ENCODE results near the gene TMEFF2.

TMEFF2 gene

GRCh38 chr2:192203876-192204275 lies 9.1 kb upstream of the TMEFF2 start:
- Histone ChIP-seq H3K27ac (ENCODE audit: low read length) (no peak overlapping the region), H3K4me1 (ENCODE audit: insufficient read depth, low read length) (no peaks in the 10 kb centered on the region), H3K4me3 (ENCODE audit: low read length) (no peak overlapping the region), H3K36me3 (ENCODE audit: insufficient read depth, low read depth, low read length) (no peaks in the 10 kb centered on the region), H3K27me3 (ENCODE audit: insufficient read depth, low read length) (no peaks in the 10 kb centered on the region), H3K9me3 (ENCODE audit: insufficient read depth, low read depth, low read length) (no peaks in the 10 kb centered on the region), H3K9ac (ENCODE audit: low read depth, low read length) (no peak overlapping the region)

- Histone ChIP-seq H3K9ac (ENCODE audit: low read depth, low read length) (no peak overlapping the region), H3K9me3 (ENCODE audit: insufficient read depth, low read depth, low read length) (no peaks in the 10 kb centered on the region), H3K27ac (ENCODE audit: low read length) (no peak overlapping the region), H3K36me3 (ENCODE audit: insufficient read depth, low read depth, low read length) (no peaks in the 10 kb centered on the region), H3K4me1 (ENCODE audit: insufficient read depth, low read length) (no peaks in the 10 kb centered on the region), H3K4me3 (ENCODE audit: low read length) (no peak overlapping the region), H3K27me3 (ENCODE audit: insufficient read depth, low read length) (peaks cover 13% of the 10 kb centered on the region)
These were observed 7.6 kb upstream of the TMEFF2 start for GRCh38 chr2:192202373-192202772.

- no peaks in the 10 kb centered on the region for H3K36me3 ChIP-seq (ENCODE audit: insufficient read depth, low read depth, low read length)
- H3K9me3 ChIP-seq (ENCODE audit: insufficient read depth, low read depth, low read length), result no peaks in the 10 kb centered on the region
- H3K4me1 ChIP-seq (ENCODE audit: insufficient read depth, low read length), result no peaks in the 10 kb centered on the region; the same call in 1 of the 2 replicates
- no peak overlapping the region for H3K27ac ChIP-seq (ENCODE audit: low read length)
- H3K27me3 ChIP-seq (ENCODE audit: insufficient read depth, low read length), result peaks cover 26% of the 10 kb centered on the region
- H3K9ac ChIP-seq (ENCODE audit: low read depth, low read length), result no peak overlapping the region
- H3K4me3 ChIP-seq (ENCODE audit: low read length), result no peak overlapping the region
These were observed 6.4 kb upstream of the TMEFF2 start for GRCh38 chr2:192201116-192201515.

GRCh38 chr2:192197357-192197756 lies 2.6 kb upstream of the TMEFF2 start:
- peaks cover 57% of the 10 kb centered on the region for H3K27me3 ChIP-seq (ENCODE audit: insufficient read depth, low read length)
- no peak overlapping the region for H3K9ac ChIP-seq (ENCODE audit: low read depth, low read length)
- H3K4me3 ChIP-seq (ENCODE audit: low read length), result no peak overlapping the region
- H3K4me1 ChIP-seq (ENCODE audit: insufficient read depth, low read length), result peaks cover 4% of the 10 kb centered on the region; the same call in 1 of the 2 replicates
- H3K27ac ChIP-seq (ENCODE audit: low read length), result no peak overlapping the region
- no peaks in the 10 kb centered on the region for H3K36me3 ChIP-seq (ENCODE audit: insufficient read depth, low read depth, low read length)
- no peaks in the 10 kb centered on the region for H3K9me3 ChIP-seq (ENCODE audit: insufficient read depth, low read depth, low read length)

- H3K9me3 ChIP-seq (ENCODE audit: insufficient read depth, low read depth, low read length), result no peaks in the 10 kb centered on the region
- peaks cover 4% of the 10 kb centered on the region; the same call in 1 of the 2 replicates for H3K4me1 ChIP-seq (ENCODE audit: insufficient read depth, low read length)
- H3K36me3 ChIP-seq (ENCODE audit: insufficient read depth, low read depth, low read length), result no peaks in the 10 kb centered on the region
- H3K9ac ChIP-seq (ENCODE audit: low read depth, low read length), result no peak overlapping the region; the same call in 1 of the 2 replicates
- peaks cover 65% of the 10 kb centered on the region for H3K27me3 ChIP-seq (ENCODE audit: insufficient read depth, low read length)
- H3K27ac ChIP-seq (ENCODE audit: low read length), result no peak overlapping the region
- peak overlapping the region; percentile 82 for H3K4me3 ChIP-seq (ENCODE audit: low read length)
These were observed 1.9 kb upstream of the TMEFF2 start for GRCh38 chr2:192196421-192197194.

- Histone ChIP-seq H3K27ac (ENCODE audit: low read length) (no peak overlapping the region), H3K4me3 (ENCODE audit: low read length) (peak overlapping the region; percentile 82)
These were observed 1.1 kb upstream of the TMEFF2 start for GRCh38 chr2:192195548-192196418.

GRCh38 chr2:192194265-192194865 lies 368 bp downstream of the TMEFF2 start:
- Histone ChIP-seq H3K27me3 (ENCODE audit: insufficient read depth, low read length) (peaks cover 72% of the 10 kb centered on the region), H3K27ac (ENCODE audit: low read length) (no peak overlapping the region), H3K4me1 (ENCODE audit: insufficient read depth, low read length) (peaks cover 4% of the 10 kb centered on the region; the same call in 1 of the 2 replicates), H3K9me3 (ENCODE audit: insufficient read depth, low read depth, low read length) (no peaks in the 10 kb centered on the region), H3K9ac (ENCODE audit: low read depth, low read length) (no peak overlapping the region; the same call in 1 of the 2 replicates), H3K36me3 (ENCODE audit: insufficient read depth, low read depth, low read length) (no peaks in the 10 kb centered on the region), H3K4me3 (ENCODE audit: low read length) (peak overlapping the region; percentile 82)

More at GRCh38 chr2:192195548-192196418, 1.1 kb upstream of the TMEFF2 start:
- no peak overlapping the region; the same call in 1 of the 2 replicates for H3K9ac ChIP-seq (ENCODE audit: low read depth, low read length)
- H3K27me3 ChIP-seq (ENCODE audit: insufficient read depth, low read length), result peaks cover 72% of the 10 kb centered on the region
- peaks cover 4% of the 10 kb centered on the region; the same call in 1 of the 2 replicates for H3K4me1 ChIP-seq (ENCODE audit: insufficient read depth, low read length)
- no peaks in the 10 kb centered on the region for H3K36me3 ChIP-seq (ENCODE audit: insufficient read depth, low read depth, low read length)
- H3K9me3 ChIP-seq (ENCODE audit: insufficient read depth, low read depth, low read length), result no peaks in the 10 kb centered on the region

GRCh38 chr2:192190474-192190873 lies 4.3 kb downstream of the TMEFF2 start:
- Histone ChIP-seq H3K27me3 (ENCODE audit: insufficient read depth, low read length) (peaks cover 40% of the 10 kb centered on the region), H3K27ac (ENCODE audit: low read length) (no peak overlapping the region), H3K36me3 (ENCODE audit: insufficient read depth, low read depth, low read length) (no peaks in the 10 kb centered on the region), H3K4me1 (ENCODE audit: insufficient read depth, low read length) (0 out of 2 replicates have a peak, but pooled peaks cover 4% of the 10 kb centered on the region), H3K9ac (ENCODE audit: low read depth, low read length) (no peak overlapping the region), H3K9me3 (ENCODE audit: insufficient read depth, low read depth, low read length) (no peaks in the 10 kb centered on the region), H3K4me3 (ENCODE audit: low read length) (no peak overlapping the region)

- no peak overlapping the region for H3K9ac ChIP-seq (ENCODE audit: low read depth, low read length)
- peaks cover 9% of the 10 kb centered on the region for H3K27me3 ChIP-seq (ENCODE audit: insufficient read depth, low read length)
- no peaks in the 10 kb centered on the region for H3K36me3 ChIP-seq (ENCODE audit: insufficient read depth, low read depth, low read length)
- H3K4me3 ChIP-seq (ENCODE audit: low read length), result no peak overlapping the region
- H3K4me1 ChIP-seq (ENCODE audit: insufficient read depth, low read length), result no peaks in the 10 kb centered on the region
- no peaks in the 10 kb centered on the region for H3K9me3 ChIP-seq (ENCODE audit: insufficient read depth, low read depth, low read length)
- no peak overlapping the region for H3K27ac ChIP-seq (ENCODE audit: low read length)
These were observed 7.9 kb downstream of the TMEFF2 start for GRCh38 chr2:192186806-192187205.

GRCh38 chr2:192184349-192184748 lies 10.4 kb downstream of the TMEFF2 start:
- no peaks in the 10 kb centered on the region for H3K9me3 ChIP-seq (ENCODE audit: insufficient read depth, low read depth, low read length)
- H3K27me3 ChIP-seq (ENCODE audit: insufficient read depth, low read length), result no peaks in the 10 kb centered on the region
- no peaks in the 10 kb centered on the region for H3K4me1 ChIP-seq (ENCODE audit: insufficient read depth, low read length)
- H3K4me3 ChIP-seq (ENCODE audit: low read length), result no peak overlapping the region
- no peaks in the 10 kb centered on the region for H3K36me3 ChIP-seq (ENCODE audit: insufficient read depth, low read depth, low read length)
- H3K27ac ChIP-seq (ENCODE audit: low read length), result no peak overlapping the region
- H3K9ac ChIP-seq (ENCODE audit: low read depth, low read length), result no peak overlapping the region

GRCh38 chr2:192183296-192183695 lies 11.4 kb downstream of the TMEFF2 start:
- Histone ChIP-seq H3K9me3 (ENCODE audit: insufficient read depth, low read depth, low read length) (no peaks in the 10 kb centered on the region), H3K4me1 (ENCODE audit: insufficient read depth, low read length) (no peaks in the 10 kb centered on the region), H3K9ac (ENCODE audit: low read depth, low read length) (no peak overlapping the region), H3K36me3 (ENCODE audit: insufficient read depth, low read depth, low read length) (no peaks in the 10 kb centered on the region), H3K4me3 (ENCODE audit: low read length) (no peak overlapping the region), H3K27ac (ENCODE audit: low read length) (no peak overlapping the region), H3K27me3 (ENCODE audit: insufficient read depth, low read length) (no peaks in the 10 kb centered on the region)

Measured in iPS-20b (cell line).